Aorta (tissue), 5 donors: ENCODE measurements around the gene SELENOS. TPM values are rescaled to one million over a fixed set of nuclear protein-coding genes. Genes with fewer than 3 reads are reported as not detected.

Experiments used
- ATAC-seq: fragments of 200-7000 bp; cut with Tn5 transposase; one replicate; pipeline ENCODE4 v1.9.1; 2022; ENCODE audit warnings: moderate library complexity; ENCODE audit not compliant: low FRiP score
- DNase-seq, 2 donors: peaks; one replicate each; pipeline ENCODE4 v3.0.0-alpha.2; 2020
- H3K27ac ChIP-seq, 2 donors: one replicate each; pipeline ENCODE4 v1.5.1; 2013; ENCODE audit warnings: low read length in 2 of 2, mild to moderate bottlenecking in 2 of 2, moderate library complexity in 2 of 2, control low read depth in 1 of 2, inconsistent platforms in 1 of 2, low read depth in 1 of 2
- H3K27me3 ChIP-seq, 2 donors: one replicate each; pipeline ENCODE4 v1.6.1; 2013; ENCODE audit warnings: control low read depth in 1 of 2, low read length in 1 of 2, mild to moderate bottlenecking in 1 of 2, moderate library complexity in 1 of 2; ENCODE audit not compliant: insufficient read depth in 2 of 2, control insufficient read depth in 1 of 2
- H3K36me3 ChIP-seq, 2 donors: one replicate each; pipeline ENCODE4 v1.6.1; 2013; ENCODE audit warnings: control low read depth in 1 of 2, low read length in 1 of 2, mild to moderate bottlenecking in 1 of 2; ENCODE audit not compliant: insufficient read depth in 2 of 2, control insufficient read depth in 1 of 2
- H3K4me1 ChIP-seq, 2 donors: one replicate each; pipeline ENCODE4 v1.6.1; 2013; ENCODE audit warnings: low read length in 2 of 2, control low read depth in 1 of 2, mild to moderate bottlenecking in 1 of 2, moderate library complexity in 1 of 2; ENCODE audit not compliant: insufficient read depth in 2 of 2, control insufficient read depth in 1 of 2
- H3K4me3 ChIP-seq, 2 donors: one replicate each; pipeline ENCODE4 v1.5.1; 2013; ENCODE audit warnings: low read length in 2 of 2, control low read depth in 1 of 2, mild to moderate bottlenecking in 1 of 2
- H3K9me3 ChIP-seq: one replicate; pipeline ENCODE4 v1.6.1; 2013; ENCODE audit warnings: mild to moderate bottlenecking, low read length; ENCODE audit not compliant: control insufficient read depth
- WGBS, 2 donors: extraction: QIAGEN DNeasy Blood & Tissue Kit; methylation state at CpG; one replicate each; pipeline ENCODE4 v1.1.7; 2013; 5-methylcytosine and 5-hydroxymethylcytosine counted together
- intact Hi-C, 2 donors: fragments of 100-400 bp; cut with DNase I; formaldehyde crosslinking; loops; one replicate each; pipeline versions ENCODE4 v1.14.2 to v1.15.0; 2022
- polyA plus RNA-seq, 2 donors: library from polyadenylated mRNA; stranded (reverse); fragments of 200-250 nt; gene quantifications; one replicate each; pipeline ENCODE4 v1.2.3, GENCODE V29; 2013
- total RNA-seq, 2 donors: library from RNA; stranded (reverse); fragmentation: NEBNext Ultra II Directional; extraction: Animal tissue kit (Norgen Biotek cat#: 25700); gene quantifications; one replicate each; pipeline ENCODE4 v1.2.1, GENCODE V29; 2021
- donor health status: healthy with polysubstance abuse.
- donor health status: Bipolar disorder and iron deficiency.
- donor health status: DM: no; HTN: no; CAD: no.
- donor health status: DM: no; HTN: no; CAD: no.
- donor health status: DM: yes; HTN: yes; CAD: no.

The SELENOS gene
- total and polyA plus RNA-seq, 4 donors = 69.0 to 123 (median 94.7) TPM

DNA sequence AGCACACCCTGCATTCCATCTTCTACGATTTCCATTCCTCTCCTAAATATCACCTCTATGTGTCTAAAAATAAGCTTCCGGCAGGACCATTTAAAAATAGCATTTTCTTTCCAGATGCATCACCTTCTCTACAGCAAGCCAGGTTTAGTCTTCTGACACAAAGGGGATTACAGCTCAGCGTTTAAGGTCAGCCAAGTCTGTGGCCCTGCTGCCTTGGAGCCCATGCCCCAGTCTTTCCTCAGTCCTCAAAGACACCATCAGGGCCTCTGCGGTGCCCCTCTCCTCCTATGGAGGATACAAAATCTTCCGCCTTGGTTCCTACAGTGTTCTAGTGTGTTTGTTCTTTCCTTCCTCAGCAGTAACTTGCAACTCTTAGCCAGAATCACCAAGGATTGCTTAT is 3.8 kb downstream of the SELENOS start:
- ATAC-seq (no peak), DNase-seq (no peak)
- Histone ChIP-seq H3K36me3 (peaks cover 12 to 13% of the 10 kb centered on the region in 2 donors), H3K27me3 (no peaks in the 10 kb centered on the region), H3K9me3 (no peaks in the 10 kb centered on the region), H3K4me3 (no peak overlapping the region), H3K27ac (no peak overlapping the region), H3K4me1 (no peaks in the 10 kb centered on the region)
- intact Hi-C loops = no loop called here
- 63 to 85% methylated on average over 5 of the region's 5 CpGs for WGBS, 2 donors

DNA sequence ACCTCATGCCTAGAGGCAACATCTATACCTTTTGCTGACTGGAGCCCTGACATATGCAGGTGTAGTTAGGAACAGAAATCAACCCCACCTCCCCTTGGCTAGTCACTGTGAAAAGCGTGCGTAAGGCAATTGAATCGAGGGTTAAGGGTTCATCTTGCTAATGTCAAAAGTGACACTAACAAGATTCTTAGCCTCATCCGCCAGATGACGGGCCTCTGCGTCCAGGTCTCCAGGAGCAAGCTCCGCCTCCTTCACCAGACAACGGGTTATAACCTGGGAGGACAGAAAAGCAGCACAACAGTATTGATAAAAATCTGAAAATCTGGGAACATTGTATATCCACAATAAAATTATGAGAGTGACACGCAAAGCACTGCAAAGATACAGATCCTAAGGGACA is 4.7 kb downstream of the SELENOS start:
- peaks cover 12 to 13% of the 10 kb centered on the region in 2 donors for H3K36me3 ChIP-seq
- no peaks in the 10 kb centered on the region for H3K27me3 ChIP-seq
- H3K27ac ChIP-seq = no peak overlapping the region
- no peaks in the 10 kb centered on the region for H3K4me1 ChIP-seq
- ATAC-seq (no peak), DNase-seq (no peak)
- intact Hi-C loops = no loop called here
- WGBS, 2 donors = 87 to 88% methylated on average over 9 of the region's 9 CpGs
- H3K4me3 ChIP-seq = no peak overlapping the region
- no peaks in the 10 kb centered on the region for H3K9me3 ChIP-seq

GRCh38 chr15:101269479-101270223 is 7.6 kb downstream of the SELENOS start:
- WGBS, 2 donors = 77% methylated on average over 16 of the region's 16 CpGs
- DNase-seq (peak in 1 of 2 donors; percentile 71), ATAC-seq (no peak)
- intact Hi-C loops = no loop called here
- H3K9me3 ChIP-seq = no peaks in the 10 kb centered on the region
- no peaks in the 10 kb centered on the region for H3K4me1 ChIP-seq
- H3K27me3 ChIP-seq = no peaks in the 10 kb centered on the region
- H3K4me3 ChIP-seq = no peak overlapping the region
- peaks cover 9 to 11% of the 10 kb centered on the region in 2 donors for H3K36me3 ChIP-seq
- no peak overlapping the region for H3K27ac ChIP-seq

GRCh38 chr15:101267320-101268104 is 9.8 kb downstream of the SELENOS start:
- DNase-seq (peak; percentile 72 to 78), ATAC-seq (peak; percentile 83)
- 23 to 24% methylated on average over 18 of the region's 18 CpGs for WGBS, 2 donors
- Histone ChIP-seq H3K27ac (peak overlapping the region in 1 of 2 donors; percentile 5), H3K9me3 (no peaks in the 10 kb centered on the region), H3K27me3 (no peaks in the 10 kb centered on the region), H3K4me1 (no peaks in the 10 kb centered on the region), H3K4me3 (no peak overlapping the region), H3K36me3 (peaks cover 3 to 6% of the 10 kb centered on the region in 2 donors)
- intact Hi-C loops = no loop called here

DNA sequence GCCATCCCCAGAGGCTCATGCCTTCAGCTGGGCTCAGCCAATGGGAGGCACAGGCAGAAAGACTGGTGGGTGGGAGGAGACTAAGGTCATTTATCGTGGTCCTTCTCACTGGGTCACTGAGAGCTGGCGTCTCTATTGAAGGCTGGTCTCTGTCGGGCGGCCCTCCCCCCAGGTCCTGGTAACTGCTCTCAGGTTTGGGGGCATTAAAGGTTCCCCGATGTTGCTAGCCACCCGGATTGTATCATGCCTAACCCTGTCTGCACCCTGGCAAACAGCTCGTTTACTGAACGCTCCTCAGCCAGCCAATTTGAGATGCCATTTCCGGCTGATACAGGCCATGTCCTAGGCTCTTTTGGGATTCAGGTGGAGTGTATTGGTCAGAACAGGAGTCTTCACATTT is 10.5 kb downstream of the SELENOS start:
- Histone ChIP-seq H3K27me3 (no peaks in the 10 kb centered on the region), H3K9me3 (no peaks in the 10 kb centered on the region), H3K4me1 (no peaks in the 10 kb centered on the region), H3K27ac (peak overlapping the region in 1 of 2 donors; percentile 28), H3K36me3 (peaks cover 0 to 4% of the 10 kb centered on the region in 2 donors), H3K4me3 (no peak overlapping the region)
- ATAC-seq (peak; percentile 12), DNase-seq (peak in 1 of 2 donors; percentile 62)
- intact Hi-C loops = no loop called here
- whole genome bisulfite sequencing, 2 donors = 47 to 52% methylated on average over 9 of the region's 9 CpGs

GRCh38 chr15:101266034-101266433 is 11.3 kb downstream of the SELENOS start:
- no peak overlapping the region for H3K27ac ChIP-seq
- no peaks in the 10 kb centered on the region for H3K9me3 ChIP-seq
- intact Hi-C loops = no loop called here
- H3K27me3 ChIP-seq = no peaks in the 10 kb centered on the region
- DNase-seq (peak in 1 of 2 donors; percentile 80), ATAC-seq (no peak)
- H3K4me3 ChIP-seq = no peak overlapping the region
- no peaks in the 10 kb centered on the region for H3K4me1 ChIP-seq
- whole genome bisulfite sequencing, 2 donors = 30 to 47% methylated on average over 3 of the region's 3 CpGs
- H3K36me3 ChIP-seq = no peaks in the 10 kb centered on the region

- 74 to 80% methylated on average over 17 of the region's 17 CpGs for WGBS, 2 donors
- DNase-seq (peak in 1 of 2 donors; percentile 73), ATAC-seq (no peak)
- Histone ChIP-seq H3K9me3 (no peaks in the 10 kb centered on the region), H3K27me3 (no peaks in the 10 kb centered on the region), H3K4me3 (no peak overlapping the region), H3K36me3 (no peaks in the 10 kb centered on the region), H3K4me1 (no peaks in the 10 kb centered on the region), H3K27ac (no peak overlapping the region)
- intact Hi-C loops = no loop called here
Measured at GRCh38 chr15:101264911-101265641, 12.2 kb downstream of the SELENOS start.

DNA sequence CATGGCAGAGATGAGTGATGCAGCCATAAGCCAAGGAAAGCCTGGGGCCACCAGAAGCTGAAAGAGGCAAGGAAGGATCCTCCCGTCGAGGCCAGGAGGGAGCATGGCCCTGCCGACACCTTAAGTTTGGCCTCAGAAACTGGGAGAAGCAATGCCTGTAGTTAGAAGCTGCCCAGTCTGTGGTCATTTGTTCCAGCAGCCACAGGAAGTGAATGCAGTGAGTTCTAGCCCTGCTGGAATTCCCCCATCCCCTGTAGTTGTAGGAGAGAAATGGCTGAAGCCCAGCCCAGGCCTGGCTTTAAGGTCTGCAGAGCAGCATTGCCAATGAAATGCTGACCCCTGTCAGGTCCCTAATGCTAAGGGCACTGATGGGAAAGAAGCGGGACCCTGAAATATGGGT is 13.3 kb downstream of the SELENOS start:
- Histone ChIP-seq H3K4me1 (no peaks in the 10 kb centered on the region), H3K27ac (no peak overlapping the region), H3K9me3 (no peaks in the 10 kb centered on the region), H3K36me3 (no peaks in the 10 kb centered on the region), H3K27me3 (no peaks in the 10 kb centered on the region), H3K4me3 (no peak overlapping the region)
- ATAC-seq (no peak), DNase-seq (peak in 1 of 2 donors; percentile 41)
- intact Hi-C loops = no loop called here
- WGBS, 2 donors = 93 to 97% methylated on average over 4 of the region's 4 CpGs
